ENCODE data around the gene MRNIP.
"Not testable (repeated sequence)": the region's sequence is repeated elsewhere in the genome, so short reads cannot be mapped to it uniquely, and the experiment has no call there.

MRNIP gene

DNA sequence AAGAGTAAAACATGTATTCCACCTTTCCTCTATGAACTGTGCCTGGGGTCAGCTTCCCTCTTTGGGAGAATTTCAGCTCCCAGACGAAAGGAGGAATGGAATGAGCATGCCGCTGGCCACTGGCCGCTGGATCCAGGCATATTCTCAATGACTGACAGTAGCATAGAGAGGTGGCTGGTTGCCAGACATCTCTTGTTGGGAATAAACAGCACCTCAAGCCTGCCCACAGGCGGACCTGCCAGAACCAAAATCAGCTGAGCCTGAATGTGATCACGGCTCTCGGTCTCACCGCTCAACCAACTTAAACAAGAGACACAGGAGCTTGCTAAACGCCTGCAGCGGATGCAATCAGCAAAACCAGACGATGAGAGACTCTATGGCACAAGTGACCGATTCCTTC lies 28.5 kb upstream of the MRNIP start:
- DNase-seq: no peak

DNA sequence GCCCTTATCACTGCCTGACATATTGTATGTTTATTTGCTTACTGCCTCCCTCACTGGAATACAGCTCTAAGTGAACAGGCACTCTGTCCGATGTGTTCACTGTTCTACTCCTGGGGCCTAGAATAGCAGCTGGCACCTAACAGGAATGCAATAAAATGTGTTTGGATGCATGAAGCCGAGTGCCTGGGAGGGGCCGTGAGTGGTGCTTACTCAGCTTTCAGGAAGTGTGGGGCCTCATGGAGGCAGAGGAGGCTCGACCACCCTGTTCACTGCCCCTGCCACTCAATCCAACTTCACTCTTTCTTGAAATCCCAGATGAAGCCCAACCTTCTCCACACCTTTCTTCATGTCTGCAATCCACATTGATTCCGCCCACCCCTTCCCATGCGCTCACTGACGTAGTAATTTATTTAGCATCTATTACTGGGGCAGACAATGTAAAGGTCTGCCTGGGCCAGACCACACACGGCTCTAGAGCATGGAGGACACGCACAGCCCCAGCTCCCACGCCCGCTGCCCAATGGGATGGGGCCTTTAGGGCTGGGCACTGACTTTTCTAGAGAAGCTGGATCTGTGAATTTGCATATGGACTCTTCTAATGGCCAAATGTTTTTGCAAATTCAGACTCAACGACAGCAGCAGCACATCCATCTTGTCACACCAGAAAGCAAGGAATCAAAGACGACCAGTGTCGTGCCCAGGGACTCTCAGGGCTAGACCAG lies 27.7 kb upstream of the MRNIP start:
- no peak for DNase-seq

DNA sequence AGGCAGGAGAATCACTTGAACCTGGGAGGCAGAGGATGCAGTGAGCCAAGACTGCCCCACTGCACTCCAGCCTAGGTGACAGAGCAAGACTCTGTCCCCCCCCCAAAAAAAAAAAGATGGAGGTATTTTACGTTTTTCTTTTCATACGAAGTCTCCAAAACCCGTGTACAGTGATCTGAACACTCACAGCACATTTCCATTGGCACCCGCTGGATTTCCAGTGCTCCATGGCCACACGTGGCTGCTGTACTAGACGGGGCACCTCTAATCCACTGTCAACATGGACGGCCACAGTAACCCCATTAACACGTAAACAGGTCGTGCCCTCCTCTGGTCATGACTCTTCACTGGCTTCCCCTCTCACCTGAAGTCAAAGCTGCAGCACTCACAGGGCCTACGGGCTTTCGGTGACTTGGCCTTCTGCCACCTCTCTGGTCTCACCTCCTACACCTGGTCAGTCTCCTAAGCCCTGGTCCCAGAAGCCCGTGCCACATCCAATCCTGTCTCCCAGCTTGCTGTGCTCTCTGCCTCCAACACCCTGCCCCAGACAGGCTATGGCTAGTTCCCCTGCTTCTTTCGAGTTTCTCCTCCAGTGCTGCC lies 27.0 kb upstream of the MRNIP start:
- DNase-seq: no peak

DNA sequence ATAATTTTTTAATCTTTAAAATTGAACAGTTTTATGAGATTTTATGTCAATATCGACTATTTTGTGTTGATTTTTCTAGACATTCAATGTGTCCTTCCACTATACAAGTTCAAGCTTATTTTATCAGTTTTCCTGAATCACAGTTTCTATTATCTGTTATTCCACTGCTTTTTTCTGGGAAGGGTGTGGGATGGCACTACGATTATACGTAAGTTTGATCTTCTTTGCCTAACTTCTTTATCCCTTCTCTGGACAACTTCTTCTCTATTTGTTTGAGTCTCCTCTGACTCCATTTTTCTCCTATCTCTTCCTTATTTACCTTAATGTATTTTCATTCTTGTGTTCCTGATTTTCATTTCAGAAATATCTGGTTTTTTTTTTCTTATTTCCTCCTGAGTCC lies 24.5 kb upstream of the MRNIP start:
- DNase-seq: no peak

DNA sequence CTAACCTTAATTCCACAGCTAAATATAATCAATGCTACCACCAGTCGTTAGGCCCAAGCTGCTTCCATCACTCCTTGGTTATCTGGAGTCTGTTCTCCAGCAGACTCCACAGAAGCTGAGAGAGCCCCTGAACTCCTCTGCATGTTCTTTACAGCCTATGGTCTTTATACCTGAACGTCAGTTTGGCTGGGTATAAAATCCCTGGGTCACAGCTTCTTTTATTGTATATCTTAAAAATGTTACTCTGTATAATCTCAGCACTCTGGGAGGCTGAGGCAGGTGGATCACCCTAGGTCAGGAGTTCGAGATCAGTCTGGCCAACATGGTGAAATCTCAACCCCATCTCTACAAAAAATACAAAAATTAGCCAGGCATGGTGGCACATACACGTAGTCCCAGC lies 23.7 kb upstream of the MRNIP start:
- DNase-seq: no peak

DNA sequence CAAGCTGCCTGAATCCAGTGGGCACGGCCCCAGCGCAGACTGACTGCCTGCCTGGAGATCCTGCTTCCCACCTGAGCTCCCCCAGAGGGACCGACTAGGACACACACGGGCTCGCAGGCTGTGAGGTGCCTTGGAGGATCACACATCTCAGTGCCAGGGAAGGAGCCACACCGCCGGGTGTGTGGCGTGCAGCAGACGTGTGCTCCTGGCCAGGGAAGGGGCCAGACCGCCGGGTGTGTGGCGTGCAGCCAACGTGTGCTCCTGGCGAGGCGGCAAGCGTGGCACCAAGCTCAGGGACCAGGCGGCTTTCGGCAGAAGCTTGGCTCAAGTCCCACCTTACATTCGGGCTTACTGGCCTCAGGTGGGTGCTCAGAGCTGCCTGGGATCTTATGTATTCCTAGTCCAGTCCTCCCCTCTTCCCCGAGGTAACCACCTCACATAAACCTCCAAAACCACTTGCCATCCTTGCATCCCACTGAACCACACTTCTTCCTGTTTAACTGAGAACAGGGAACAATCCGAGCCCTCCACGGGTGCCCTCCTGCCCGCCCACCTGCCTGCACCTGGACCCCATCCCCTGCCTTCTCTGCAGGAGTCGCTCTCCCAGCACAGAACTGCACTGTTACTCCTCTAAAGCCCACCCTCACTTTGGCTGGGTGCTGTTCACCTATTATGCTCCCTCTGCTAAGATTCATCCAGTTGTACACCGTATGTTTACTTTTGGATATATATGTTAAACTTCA lies 22.4 kb upstream of the MRNIP start:
- DNase-seq: no peak

DNA sequence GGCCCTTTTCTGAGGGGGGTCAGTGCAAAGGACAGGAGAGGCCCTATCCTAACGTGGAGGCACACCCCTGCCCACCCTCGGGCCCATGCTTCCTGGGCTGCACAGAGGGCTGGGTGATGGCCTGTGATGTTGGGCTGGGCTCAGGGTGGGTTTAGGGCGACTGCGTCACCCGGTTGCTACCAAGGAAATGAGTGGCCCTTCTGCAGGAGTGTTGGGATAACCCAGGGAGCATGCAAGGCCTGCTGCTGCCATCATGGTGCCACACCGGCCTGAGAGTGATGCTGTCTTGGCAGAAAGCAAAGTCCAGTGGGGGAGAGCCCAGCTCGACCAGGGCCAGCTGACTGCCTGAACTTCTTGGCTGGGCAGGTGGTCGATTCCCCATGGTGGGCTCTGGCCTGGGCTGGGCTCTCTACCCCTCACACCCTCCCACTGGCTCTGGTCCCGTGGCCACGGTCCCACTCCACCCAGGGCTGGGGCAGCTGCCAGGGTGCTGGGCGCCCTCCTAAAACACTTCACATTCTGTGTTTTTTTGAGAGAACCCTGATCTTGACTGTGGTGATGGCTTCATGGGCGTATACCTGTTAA lies 21.5 kb upstream of the MRNIP start:
- DNase-seq: no peak

DNA sequence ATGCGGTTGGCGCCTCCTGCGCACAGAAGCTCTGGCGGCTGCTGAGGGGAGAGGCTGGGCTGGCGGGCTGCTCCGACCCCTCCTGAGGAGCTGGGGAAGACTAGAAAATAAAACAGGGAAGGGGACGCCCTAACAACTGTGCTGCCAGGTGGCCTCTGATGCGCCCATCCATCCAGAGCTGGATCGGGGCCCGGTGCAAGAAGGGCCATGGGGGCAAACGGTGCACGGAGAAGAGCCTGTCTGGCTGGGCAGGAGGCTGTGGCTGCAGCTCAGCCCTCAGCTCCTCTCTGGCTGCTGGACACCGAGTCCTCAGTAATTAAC lies 21.0 kb upstream of the MRNIP start:
- no peak for DNase-seq

DNA sequence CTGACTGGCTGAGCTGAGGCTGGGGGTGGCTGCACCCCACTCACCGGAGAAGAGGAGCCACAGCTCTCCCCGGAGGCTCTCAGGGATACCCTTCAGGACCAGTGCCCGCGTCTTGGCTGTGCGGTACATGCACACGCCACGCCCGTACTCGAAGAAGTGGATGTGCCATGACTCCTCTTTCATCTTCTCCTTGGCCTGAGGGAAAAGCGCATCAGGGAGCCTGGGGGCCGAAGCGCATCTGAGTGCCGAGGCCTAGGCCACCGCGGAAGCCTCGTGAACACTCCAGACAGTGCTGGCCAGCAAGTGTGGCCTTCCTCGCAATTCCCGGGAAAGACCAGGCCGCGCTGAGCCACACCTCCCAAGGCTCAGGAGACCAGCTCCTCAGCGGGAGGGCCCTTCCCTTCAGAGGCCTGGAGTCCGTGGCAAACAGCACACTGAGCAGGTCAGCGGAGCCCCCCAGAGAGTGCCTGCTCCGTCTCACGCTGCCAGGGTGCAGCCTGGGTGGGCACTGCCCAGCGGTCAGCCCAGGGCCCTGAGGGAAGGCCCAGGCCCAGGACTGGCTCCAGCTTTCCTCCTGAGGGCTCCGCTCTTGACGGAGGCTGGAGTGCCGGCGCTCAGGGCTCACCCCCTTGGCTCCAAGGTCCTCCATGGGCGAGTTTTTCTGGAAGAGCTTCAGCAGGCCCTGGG lies 20.5 kb upstream of the MRNIP start:
- no peak for DNase-seq

DNA sequence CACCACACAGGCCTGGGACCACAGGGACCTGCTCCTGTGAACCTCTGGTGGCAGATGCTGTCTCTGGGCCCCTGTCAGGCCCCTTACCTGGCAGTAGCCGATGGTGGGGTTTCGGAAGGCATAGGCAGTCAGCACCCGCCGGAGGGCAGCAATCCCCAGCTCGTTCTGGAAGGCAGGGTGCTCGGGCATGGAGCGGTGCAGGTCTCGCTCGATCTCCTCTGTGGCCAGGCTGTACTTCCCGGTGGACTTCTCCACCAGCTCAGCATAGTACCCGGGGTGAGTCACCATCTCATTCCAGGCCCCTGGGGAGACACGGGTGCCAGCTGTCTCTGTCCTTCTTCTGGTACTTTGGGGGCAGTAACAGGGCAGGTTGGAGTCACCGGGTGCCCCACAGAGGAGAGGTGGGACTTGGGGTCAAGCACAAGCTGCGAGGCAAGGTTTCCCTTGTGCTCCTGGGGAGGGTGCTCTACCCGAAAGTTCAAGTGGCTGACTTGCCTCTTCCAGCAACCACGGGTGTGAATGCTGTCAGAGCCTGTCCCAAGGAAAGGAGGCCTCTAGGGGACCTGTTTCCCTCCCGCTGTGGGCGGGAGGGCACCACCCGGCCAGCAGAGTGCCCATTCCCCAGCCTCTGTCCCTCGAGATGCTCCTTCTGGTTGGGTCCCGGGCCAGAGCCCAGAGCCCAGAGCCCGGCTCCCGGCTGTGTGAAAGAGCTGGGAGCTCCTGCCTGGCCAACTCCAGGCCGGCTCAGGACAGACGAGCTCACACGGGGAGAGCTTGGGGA lies 19.8 kb upstream of the MRNIP start:
- DNase-seq: no peak

DNA sequence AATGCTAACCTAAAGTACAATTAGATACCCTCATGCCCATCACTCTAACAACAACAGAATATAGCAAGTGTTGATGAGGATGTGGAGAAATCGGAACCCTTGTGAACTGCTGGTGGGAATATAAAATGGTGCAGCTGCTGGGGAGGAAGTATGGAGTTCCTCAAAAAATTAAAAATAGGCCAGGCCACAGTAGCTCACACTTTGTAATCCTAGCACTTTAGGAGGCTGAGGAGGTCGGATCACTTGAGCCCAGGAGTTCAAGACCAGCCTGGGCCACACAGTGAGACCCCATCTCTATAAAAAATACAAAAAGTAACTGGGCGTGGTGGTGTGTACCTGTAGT lies 18.0 kb upstream of the MRNIP start:
- DNase-seq: no peak

DNA sequence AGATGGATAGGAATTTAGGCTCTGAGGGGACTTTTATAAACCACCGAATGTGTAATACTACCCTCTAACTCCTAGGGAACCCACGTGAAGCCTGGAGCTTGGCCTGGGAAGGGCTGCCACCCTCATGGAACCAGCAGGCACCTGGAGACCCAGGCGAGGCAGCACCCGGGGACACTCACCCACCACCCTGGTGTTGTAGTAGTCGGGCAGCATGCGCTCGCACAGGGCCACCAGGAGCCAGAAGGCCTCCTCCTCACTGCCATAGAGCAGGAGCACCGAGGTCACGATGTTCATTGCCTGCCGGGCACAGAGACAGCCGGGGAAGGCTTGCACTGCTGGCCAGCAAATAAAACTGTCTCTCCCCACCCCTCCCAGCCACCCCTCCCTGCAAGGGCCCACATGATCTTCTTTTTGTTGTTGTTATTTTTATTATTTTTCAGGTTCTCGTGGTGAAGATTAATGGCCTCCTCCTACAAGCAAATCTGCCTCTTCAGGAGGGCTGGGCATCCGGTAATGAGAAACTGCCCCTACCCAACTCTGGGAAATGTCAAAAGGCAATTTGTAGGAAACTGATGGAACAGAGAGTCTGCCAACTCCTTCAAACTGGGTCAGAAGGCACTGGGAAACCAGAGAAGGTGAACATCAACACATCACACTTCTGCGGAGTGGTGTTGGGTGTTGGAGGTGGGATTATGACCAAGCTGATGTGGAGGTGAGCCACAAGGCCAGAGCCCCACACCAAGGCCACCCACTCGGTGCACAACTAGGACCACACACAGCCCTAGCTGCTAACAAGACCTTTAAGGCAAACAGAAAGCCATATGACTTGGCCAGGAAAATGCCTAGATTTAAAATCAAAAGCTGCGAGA lies 17.4 kb upstream of the MRNIP start:
- DNase-seq: no peak

DNA sequence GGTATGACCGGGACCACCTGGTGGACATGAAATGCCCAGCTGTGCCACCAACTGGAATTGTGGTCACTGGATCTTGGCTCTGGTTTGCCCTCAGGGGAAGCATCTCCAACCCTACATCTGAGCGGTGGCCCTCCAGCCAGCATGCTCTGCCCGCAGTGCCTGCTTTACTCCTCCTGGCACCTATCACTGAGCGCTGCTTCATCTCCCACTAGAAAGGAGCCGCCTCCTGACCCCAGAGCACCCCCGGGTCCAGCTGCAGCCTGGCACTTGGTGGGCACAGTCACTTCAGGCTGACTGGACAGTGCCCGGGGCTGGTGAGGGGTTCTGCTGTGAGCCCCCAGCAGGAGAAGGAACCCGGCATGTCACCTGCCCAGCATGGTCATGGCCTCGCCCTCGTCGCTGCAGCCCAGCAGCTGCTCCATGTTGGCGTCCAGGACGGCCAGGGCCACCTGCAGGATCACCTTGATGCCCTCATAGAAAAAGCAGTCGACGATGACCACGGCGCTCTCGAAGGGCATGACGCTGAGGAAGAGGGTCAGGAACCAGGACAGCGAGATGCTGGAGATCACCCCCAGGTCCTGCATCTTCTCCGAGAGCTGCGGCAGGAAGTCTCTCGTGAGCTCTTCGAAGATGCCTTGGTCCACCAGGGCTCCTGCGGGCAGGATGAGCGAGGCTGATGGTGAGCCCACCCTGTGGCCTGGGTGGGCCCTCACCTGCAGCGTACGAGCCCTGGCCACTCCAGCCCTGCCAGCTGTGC lies 16.1 kb upstream of the MRNIP start:
- no peak for DNase-seq

DNA sequence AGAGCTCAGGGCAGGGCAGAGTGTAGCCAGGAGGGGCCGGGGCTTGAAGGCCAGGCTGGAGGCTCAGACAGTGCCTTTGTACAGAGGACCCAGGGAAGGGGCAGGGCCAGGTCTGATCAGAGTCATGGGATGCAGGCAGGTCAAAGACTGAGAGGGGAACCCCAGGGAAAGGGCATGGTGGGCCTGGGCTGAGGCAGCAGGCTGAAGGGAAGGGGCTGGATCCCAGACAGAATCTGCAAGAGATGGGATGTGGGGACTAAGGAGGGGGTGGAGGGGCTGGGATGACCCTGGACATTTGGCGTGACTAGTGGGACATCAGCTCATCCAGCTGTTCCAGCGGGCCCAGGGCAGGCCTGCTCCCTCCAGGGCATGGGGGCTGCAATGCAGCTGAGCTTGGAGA lies 15.5 kb upstream of the MRNIP start:
- DNase-seq: no peak

DNA sequence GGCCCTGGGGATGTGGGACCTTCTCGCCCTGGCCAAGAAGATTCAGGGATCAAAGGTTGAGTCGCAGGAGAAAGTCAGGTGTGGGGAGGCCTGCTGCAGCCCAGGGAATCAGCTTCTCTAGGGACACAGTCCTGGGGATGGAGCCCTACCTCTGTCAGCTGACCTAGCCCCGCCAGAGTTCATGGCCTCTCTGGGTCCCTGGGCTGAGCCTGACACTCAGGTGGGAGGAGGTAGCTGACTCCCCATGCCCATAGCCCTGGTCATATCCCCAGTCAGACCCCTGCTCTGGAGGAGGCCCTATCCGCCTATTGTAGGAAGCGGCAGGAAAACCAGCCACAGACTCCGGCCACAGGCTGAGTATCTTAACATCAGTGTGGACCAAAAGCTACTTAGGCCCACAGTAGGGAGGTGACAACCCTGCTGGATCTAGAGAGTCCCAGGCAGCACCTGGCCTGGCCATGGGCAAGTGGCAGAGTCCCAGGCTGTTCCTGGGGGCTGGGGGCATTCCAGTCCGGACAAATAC lies 15.0 kb upstream of the MRNIP start:
- no peak for DNase-seq

DNA sequence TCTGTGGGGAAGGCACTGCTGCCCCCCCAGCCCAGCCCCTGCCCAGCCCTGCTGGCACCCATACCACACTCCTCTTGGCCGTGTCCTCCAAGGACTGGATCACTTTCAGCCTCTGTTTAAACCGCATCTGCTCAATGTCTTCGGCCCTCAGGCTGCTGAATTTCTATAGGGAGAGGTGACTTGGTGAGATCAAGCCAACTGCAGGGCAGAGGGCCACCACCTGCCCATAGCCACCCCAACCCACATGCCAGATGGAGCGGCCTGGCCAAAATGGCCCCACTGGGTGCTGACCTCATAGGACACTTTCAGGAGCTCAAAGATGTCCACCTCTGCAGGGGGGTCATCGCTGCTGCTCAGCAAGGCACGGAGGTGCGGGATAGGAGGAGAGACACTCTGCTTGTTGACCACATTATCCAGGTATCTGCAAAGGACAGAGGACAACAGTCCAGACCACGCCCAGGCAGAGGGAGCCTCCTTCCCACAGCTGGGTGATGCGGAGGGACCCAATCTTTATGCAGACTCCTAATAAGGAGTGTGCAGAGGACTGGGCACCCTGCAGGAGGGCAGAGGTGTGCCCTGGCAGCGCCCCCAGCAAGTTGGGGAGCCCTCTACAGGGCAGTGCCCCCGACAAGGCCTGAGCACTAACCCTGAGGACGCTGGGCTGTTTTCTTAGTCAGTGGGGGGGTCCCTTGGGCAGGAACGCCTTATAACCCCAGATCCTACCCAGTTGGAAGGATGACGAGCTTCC lies 14.4 kb upstream of the MRNIP start:
- DNase-seq: no peak

DNA sequence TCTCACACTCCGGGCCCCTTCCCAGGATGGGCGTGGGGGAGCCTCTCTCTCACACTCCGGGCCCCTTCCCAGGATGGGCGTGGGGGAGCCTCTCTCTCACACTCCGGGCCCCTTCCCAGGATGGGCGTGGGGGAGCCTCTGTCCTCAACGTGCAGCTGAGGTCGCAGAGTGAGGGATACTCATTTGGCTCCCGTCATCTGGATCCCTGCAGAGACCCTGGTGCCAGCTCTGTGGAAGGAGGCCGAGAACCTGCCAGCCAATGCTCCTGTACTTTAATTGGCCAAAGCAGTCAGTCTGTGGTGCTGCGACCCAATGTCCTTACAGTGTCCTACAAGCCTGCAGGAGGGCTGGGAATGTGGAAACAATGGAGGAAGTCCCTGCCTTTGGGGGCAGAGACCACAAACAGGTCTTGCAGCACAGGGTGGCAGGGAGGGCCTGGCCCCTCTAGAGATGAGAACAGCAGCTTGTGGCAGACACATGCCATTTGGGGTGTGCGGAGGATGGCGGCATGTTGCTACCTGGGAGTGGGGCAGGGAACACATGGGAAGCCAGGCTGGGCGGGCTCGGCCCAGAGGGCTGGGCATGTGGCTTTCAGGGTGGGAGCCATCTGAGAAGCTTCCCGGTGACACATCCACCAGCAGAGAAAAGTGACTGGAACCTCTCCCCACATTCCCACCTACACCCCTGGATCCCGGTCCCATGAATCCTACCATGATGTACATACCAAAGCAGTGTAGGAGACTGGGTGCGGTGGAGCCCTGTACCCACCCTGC lies 13.6 kb upstream of the MRNIP start:
- DNase-seq: no peak

DNA sequence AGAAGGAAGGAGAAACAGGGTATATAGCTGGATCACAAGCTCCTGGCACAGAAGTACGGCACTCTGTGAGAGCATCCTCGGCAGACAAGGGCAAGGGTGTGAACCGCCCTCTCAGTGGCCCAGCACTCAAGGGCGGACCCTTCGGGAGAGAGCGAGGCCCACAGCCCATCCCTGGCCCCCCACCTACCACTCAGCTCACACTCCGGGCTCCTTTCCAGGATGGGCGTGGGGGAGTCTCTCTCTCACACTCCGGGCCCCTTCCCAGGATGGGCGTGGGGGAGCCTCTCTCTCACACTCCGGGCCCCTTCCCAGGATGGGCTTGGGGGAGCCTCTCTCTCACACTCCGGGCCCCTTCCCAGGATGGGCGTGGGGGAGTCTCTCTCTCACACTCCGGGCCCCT lies 12.9 kb upstream of the MRNIP start:
- not testable (repeated sequence) for DNase-seq

DNA sequence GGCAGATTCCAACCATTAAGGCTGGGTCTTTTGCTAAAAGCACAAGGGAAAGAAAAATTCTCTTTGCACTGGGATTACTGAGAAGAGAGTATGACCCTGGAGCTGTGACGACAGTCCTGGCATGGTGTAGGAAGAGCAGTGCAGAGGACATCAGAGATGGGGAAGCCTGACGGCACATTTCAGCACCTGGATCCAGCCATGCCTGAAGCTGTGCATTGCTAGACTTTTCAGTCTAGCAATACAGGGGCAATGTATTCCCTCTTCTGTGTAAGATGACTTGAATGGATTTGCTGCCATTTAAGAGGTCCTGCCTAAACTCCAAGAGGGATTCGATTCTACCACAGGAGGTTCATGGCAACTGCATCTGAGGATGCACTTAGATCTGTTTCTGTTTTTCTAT lies 12.3 kb upstream of the MRNIP start:
- no peak for DNase-seq
